Left hindlimb (tissue), 1 donor: ENCODE measurements around the gene BORCS8.

Experiments
- DNase-seq: peaks from one replicate; pipeline ENCODE4 v3.0.0-alpha.2; 2018

Gene BORCS8

GRCh38 chr19:19213426-19214158 lies 21.6 kb upstream of the BORCS8 start:
- no peak for DNase-seq

GRCh38 chr19:19212916-19213315 lies 21.0 kb upstream of the BORCS8 start:
- DNase-seq, result no peak

- DNase-seq, result no peak
Measured at GRCh38 chr19:19211499-19212420, 19.8 kb upstream of the BORCS8 start, which contains the start of gene NCAN. TSS of gene NCAN (plus strand) at chr19:19211958. CDS start at chr19:19216954, 4,996 bp downstream.

GRCh38 chr19:19209372-19209771 lies 17.4 kb upstream of the BORCS8 start:
- no peak for DNase-seq

GRCh38 chr19:19207637-19208572 lies 16.0 kb upstream of the BORCS8 start:
- DNase-seq, result no peak

- no peak for DNase-seq
Measured at GRCh38 chr19:19206938-19207337, 15.0 kb upstream of the BORCS8 start.

- no peak for DNase-seq
Measured at GRCh38 chr19:19205416-19206410, 13.8 kb upstream of the BORCS8 start.

- no peak for DNase-seq
Measured at GRCh38 chr19:19204181-19204580, 12.2 kb upstream of the BORCS8 start.

GRCh38 chr19:19203012-19203856 lies 11.3 kb upstream of the BORCS8 start, which contains the start of gene NR2C2AP:
TSS of gene NR2C2AP (minus strand) at chr19:19203414. CDS start at chr19:19203060, 354 bp downstream.
- peak; percentile 92 for DNase-seq

- DNase-seq, result no peak
Measured at GRCh38 chr19:19202707-19203011, 10.7 kb upstream of the BORCS8 start.

- DNase-seq, result no peak
Measured at GRCh38 chr19:19201697-19202630, 10.0 kb upstream of the BORCS8 start.

- DNase-seq, result no peak
Measured at GRCh38 chr19:19193926-19194325, 2.0 kb upstream of the BORCS8 start.

GRCh38 chr19:19192910-19193423 lies 1.0 kb upstream of the BORCS8 start:
- no peak for DNase-seq

GRCh38 chr19:19191768-19192077 lies 229 bp downstream of the BORCS8 start:
- DNase-seq, result no peak

GRCh38 chr19:19186742-19187141 lies 5.2 kb downstream of the BORCS8 start:
- DNase-seq, result no peak

GRCh38 chr19:19185853-19186740 lies 5.9 kb downstream of the BORCS8 start:
- no peak for DNase-seq

GRCh38 chr19:19181488-19181998 lies 10.4 kb downstream of the BORCS8 start:
- DNase-seq, result no peak
